GM21367 (cell line): ENCODE results near the gene JTB.
"Not testable (repeated sequence)": the region's sequence is repeated elsewhere in the genome, so short reads cannot be mapped to it uniquely, and the experiment has no call there.

Source experiments
- ATAC-seq: cut with Tn5 transposase; IDR thresholded peaks from one replicate; pipeline ENCODE4 v1.9.1; 2021; ENCODE audit not compliant: unreplicated experiment

Gene JTB

DNA sequence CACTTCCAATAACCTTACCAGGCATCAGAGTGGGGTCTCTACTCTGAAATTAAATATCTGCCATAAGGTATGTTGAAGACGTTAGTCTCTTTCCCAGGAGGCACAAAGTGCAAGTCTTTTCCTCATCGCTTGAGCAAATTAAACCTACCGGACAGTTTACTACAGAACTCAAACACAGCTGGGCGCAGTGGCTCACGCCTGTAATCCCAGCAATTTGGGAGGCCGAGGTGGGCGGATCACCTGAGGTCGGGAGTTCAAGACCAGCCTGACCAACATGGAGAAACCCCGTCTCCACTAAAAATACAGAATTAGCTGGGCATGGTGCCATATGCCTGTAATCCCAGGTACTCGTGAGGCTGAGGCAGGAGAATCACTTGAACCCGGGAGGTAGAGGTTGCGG, 1.6 kb upstream of the JTB start:
- not testable (repeated sequence) for ATAC-seq

DNA sequence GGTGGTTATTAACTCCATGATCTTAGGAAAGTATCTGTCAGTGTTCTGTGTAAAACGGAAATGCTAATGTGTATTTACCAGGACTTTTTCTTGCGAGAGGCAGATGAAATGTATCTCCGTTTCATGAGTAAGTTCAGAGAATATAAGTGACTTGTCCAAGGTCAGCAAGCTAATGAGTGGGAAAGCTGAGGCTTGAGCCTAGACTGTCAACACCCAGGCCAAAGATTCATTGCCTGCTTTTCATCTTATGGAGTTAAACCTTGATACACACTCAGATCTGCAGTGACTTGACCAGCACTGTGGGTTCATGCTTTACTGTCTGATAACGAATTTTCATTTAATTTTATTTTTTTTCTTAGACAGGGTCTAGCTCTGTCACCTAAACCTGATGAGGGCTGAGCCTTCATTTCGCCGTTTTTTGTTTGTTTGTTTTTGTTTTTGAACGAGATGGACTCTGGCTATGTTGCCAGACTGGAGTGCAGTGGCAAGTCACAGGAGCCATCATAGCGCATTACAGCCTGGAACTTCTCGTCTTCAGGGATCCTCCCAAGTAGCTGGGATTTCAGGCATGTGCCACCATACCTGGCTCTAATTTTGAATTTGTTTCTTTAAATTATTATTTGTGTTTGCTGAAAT, 918 bp upstream of the JTB start:
- no peak for ATAC-seq

DNA sequence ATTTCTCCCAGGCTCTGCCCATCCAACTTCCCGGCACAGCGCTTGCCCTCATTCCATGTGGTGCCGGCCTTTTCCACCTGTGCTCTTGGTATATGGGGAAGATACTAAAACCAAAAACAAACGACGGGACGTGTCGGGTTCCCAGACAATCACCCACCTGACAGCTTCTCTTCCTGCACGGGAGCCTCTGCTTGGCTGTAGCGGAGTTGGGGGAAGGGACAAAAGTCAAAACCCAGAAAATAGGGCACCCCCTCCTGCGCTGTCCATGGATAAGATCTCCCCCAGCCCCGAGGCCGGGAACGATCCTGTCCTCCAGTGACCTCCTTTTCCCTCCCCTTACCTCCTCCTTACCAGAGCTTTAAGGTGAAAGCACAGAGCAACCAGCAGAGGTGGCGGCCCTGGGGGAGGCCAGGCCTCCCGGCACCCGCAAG, 640 bp downstream of the JTB start:
- ATAC-seq: no peak

DNA sequence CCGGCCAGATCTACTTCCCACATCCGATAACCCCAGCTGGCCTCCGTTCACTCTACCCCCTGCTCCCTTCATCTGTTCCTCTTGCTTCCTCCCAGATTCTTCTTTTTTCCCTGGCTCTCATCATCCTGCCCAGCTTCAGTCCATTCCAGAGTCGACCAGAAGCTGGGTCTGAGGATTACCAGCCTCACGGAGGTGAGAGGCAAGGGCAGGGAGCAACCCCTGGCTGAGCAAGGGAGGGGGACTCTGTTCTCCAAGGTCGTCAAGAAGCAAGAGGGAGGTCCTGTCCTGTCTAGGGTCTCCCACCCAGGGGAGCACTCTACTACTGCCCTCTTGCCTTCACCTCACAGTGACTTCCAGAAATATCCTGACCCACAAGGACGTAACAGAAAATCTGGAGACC, 3.9 kb downstream of the JTB start:
- no peak for ATAC-seq

DNA sequence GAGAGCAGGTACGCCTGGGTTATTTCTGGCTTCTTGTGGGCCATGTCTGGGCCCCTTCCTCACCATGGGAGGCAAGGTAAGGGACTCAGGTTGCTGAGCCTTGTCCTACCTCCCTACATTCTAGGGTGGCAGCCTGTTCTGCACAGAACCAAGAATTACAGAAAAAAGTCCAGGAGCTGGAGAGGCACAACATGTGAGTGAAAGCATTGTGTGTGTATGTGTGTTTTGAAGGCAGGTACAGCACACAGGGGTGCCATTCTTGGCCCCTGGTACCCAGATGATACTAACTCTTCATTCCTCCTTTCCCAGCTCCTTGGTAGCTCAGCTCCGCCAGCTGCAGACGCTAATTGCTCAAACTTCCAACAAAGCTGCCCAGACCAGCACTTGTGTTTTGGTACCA, 4.4 kb downstream of the JTB start:
- ATAC-seq: no peak

DNA sequence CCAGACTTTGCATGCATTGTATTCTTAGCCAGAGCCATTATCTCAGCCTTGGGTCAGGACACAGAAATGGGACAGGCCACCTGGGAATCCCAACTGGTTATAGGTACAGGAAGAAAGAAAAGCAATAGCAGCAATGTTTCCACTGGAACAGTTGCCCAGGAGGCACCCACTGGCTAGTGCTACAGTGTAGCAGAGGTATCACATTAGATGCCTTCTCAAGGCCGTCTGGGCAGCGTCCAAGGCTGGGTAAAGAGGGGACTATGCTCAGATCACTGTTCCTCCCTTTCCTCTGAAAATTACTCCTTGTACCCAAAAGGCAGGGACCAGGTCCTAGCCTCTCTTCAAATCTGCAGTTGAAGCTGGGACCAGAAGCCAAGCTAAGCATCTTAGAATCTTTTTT, 7.1 kb downstream of the JTB start:
- no peak for ATAC-seq

DNA sequence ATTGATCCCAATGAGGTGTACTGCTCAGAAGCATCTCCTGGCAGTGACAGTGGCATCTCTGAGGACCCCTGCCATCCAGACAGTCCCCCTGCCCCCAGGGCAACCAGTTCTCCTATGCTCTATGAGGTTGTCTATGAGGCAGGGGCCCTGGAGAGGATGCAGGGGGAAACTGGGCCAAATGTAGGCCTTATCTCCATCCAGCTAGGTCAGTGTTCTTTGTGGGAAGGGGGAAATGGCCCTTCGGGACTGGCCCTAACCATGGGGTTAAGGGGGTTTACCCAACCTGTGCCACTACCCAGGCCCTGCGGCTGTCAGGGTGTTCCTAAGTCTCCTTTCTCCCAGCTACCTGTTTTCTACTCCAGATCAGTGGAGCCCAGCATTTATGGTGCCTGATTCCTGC, 8.5 kb downstream of the JTB start:
- no peak for ATAC-seq

DNA sequence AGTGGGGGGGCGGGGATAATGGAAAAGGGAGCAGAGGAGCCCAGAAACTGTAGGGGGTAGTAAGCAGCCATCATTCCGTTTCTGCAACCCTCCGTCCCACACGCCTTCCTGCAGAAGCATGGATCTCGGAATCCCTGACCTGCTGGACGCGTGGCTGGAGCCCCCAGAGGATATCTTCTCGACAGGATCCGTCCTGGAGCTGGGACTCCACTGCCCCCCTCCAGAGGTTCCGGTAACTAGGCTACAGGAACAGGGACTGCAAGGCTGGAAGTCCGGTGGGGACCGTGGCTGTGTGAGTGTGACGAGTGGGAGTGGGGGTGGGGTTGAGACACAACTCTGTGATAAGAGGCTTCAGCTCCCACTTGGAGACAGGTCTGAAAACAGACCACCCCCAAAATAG, 9.1 kb downstream of the JTB start:
- no peak for ATAC-seq

DNA sequence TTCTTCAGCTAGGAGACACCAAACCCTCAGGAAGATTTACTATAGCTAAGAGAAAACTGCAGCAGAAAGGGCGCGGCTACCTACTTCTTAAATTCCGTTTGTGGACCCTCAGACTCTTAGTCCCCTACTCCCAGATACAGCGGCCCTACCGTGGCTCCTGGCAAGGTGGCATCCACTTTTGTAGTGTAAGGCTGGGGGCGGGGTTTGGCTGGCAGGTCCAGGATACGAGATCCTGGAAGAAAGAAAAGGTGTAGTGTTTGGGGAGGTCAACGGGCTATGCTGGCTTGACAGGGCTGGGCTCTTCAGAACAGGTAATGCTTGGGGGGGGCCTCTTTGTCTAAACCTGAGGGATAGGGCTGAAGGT, 9.5 kb downstream of the JTB start:
- no peak for ATAC-seq

DNA sequence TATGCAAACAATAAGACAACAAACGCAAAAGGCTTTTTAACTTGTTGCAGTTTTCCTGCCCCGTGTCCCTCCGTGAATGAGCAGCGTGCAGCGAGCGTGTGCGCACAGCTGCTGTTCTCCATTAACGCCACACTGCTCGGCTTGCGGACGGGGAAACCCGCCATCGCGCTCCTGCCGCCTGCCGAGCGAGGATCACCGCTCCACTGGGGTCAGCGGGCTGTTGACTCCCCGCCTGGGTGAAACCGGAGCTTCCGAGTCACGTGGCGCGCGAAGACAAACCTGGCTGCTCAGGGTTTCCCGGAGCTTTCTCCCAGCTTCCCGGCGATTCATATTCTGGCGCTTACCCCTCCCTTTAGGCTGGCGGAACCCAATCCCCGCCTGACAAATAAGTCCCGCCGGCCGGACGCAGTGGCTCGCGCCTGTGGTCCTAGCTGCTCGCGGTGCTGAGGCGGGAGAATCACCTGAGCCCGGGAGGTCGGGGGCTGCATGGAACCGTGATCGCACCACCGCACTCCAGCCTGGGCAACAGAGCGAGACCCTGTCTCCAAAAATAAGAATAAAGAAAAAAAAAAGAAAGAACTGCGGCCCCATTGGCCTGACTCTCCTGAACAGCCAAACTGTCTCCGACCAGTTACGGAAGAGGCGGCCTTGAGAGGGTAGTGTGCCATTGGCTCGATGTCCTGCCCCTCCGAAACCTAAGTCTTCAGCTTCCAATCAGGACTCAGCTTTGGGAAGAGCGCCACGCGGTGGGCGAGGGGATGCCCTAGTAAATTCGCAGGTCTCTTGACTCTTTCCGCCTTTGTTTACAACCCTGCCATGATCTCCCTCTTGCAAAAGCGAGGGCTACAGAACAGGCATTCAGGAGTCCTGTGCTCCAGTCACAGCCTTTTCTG, 10.1 kb downstream of the JTB start, which contains the start of gene CREB3L4:
Gene CREB3L4 (plus strand): TSS at position 796 of the 893 bp plus-strand sequence. CDS start 624 bp downstream, outside the sequence.
- ATAC-seq: peak; percentile 45

DNA sequence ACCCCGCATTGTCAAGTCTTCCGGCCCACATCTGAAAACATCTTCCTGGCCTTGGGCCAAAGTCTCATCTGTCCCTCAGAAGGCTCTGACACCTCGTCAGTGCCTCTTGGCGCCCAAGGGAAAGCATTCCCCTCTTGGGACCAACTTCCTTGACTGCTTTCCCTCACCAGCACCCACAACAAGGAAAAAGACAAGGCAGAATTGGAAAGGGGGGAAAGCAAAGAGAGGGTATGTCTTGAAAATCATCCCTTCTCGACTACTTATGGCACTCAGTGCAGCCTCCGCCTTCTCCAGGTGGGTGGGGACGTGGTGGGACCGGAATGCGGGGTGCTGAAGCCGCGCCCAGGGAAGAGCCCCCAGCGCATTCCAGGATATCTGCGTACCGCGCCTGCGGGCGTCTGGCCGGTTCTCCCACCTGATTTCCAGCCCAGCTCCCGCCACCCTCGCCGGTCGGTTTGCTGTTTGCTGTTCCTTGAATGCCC, 13.6 kb downstream of the JTB start:
- ATAC-seq: no peak

DNA sequence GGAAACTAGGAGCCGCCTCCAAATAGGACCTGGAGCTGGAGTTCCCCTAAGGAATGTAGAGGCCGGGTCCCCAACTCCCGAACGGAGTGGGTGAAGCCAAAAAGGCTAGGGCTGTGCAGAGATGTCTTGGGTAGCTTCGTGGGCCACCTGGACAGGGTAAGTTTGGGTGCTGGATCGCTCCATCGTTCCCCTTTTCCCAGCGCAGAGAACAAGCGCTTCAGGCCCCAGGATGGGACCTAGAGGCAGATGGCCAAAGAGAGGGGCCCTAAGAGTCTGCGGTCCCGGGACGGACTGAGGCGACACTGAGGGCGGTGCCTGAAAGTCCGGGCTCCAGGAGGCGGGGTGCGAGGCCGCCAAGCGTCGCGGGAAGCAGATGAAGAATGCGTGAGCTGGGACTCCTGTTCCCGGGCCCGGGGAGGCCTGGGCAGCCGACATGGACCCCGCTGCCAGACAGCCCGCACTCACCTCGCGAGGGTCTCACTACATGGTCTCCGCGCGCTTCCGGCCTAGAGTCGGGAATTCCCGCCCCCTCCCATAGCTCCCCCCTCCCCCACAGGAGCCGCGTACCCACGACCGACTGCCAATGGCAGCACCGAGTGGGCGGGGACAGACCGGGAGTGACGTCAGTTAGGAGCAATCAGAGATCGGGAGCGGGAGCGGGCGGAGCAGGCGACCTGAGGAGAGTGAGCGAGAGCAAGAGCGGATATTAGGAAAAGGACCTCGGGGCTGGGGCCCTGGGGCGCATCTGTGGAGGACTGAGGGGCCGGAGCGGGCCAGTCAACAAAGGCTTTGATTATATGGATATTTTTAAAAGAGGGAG, 14.2 kb downstream of the JTB start, which contains the start of gene SLC39A1:
Gene SLC39A1 (minus strand): TSS at position 508 of the 820 bp plus-strand sequence. CDS start 822 bp downstream, outside the sequence.
- ATAC-seq: peak; percentile 30

DNA sequence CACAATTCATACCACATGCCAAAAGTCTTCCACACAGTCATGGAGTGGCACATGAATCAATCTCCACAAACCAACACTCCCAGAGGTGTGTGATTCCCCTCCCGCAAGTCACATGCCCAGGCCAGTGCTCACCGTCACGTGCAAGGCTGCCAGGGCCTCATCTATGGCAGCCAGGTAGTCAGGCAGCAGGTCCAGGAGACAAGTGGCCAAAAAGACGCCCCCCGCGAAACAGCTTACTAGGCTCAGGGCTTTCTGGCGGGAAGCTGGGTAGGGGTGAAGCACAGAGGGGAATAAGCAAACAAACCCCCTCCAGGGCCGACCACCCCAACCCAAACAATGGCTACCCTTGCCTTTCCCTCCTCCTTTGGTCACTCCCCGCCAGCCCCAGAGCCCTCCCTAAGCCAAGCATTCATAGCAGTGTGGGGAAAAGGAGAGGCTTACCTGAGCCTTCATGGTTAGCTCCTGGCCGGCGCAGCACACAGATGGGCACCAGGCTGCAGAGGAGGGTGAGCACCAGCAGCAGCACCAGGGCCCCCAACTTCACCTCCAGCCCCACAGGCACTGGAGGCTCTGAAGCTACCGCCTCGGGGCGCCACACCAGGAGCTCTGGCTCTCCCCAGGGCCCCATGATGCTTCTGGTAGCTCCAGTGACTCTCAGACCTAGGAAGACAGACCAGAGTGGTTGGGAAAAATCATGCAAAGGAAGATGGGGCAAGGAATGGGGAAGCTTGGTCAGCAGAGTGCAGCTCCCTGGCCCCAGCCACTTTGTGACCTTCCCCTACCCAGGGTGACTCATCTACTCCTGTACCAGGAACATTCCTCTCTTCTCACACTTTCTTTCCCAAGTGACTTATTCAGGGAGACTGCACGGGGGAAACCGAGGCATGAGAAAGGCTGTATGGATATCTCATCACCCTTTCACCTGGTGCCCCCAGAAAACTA, 15.1 kb downstream of the JTB start:
- no peak for ATAC-seq

DNA sequence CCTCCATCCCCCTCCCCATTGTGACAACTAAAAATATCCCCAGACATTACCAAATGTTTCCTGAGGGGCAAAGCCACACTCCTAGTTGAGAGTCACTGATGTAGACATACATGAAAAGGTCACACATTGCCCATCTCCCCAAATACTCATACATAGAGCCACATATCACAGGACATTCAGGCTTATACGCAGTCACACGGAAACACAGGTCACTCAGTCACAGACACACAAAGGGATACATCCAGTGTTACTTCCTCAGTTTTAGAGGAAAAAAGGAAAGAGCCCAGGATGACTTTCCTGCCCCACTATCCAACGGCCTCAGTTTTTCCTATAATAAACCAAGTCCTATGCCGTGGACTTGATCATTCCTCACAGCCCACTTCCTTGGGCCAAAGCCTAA, 16.1 kb downstream of the JTB start:
- no peak for ATAC-seq

DNA sequence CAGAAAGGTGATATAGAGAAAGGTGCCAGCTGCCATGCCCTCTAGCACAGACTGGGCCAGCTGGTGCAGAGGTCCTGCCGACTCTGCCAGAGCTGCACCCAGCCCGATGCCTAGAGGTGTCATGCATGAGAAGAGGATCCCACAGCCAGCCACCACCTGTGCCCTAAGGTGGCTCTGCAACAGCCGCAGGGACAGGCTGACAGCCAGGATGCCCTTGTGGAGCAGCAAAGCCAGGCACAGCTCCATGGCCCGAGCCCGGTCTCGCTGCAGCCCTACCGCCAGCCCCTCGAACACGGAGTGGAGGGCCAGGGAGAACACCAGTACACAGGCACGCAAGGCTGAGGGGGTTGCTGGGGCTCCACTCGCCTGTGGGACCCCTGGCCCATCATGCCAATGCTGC, 17.3 kb downstream of the JTB start:
- ATAC-seq: no peak

DNA sequence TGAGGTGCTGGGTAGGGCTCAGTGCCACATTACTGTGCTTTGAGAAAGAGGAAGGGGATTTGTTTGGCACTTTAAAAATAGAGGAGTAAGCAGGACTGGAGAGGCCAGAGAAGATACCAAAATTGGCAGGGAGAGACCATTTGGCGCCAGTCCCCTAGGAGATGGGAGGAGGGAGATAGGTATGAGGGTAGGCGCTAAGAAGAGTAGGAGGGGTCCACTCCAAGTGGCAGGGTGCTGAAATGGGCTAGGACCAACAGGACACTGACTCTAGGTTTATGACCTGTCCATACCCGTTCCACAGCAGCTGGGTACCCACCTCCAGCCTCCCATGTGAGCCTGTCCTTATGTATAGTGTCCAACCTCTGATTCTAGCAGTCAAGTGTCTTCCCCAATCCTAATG, 18.0 kb downstream of the JTB start:
- no peak for ATAC-seq

DNA sequence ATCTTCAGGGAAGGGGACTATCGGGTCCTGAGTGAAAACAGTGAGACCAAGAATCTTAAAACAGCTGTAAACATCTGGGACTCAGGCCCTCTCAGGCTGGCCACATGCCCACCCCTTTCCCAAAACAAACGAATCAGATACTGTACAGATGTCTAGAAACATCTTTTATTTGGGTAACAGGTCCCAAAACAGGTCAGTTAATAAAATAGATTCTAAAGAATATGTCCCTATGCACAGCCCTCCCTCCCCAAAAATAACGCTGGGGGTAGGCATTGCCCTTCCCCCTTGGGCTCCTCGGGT, 18.6 kb downstream of the JTB start:
- ATAC-seq: no peak

DNA sequence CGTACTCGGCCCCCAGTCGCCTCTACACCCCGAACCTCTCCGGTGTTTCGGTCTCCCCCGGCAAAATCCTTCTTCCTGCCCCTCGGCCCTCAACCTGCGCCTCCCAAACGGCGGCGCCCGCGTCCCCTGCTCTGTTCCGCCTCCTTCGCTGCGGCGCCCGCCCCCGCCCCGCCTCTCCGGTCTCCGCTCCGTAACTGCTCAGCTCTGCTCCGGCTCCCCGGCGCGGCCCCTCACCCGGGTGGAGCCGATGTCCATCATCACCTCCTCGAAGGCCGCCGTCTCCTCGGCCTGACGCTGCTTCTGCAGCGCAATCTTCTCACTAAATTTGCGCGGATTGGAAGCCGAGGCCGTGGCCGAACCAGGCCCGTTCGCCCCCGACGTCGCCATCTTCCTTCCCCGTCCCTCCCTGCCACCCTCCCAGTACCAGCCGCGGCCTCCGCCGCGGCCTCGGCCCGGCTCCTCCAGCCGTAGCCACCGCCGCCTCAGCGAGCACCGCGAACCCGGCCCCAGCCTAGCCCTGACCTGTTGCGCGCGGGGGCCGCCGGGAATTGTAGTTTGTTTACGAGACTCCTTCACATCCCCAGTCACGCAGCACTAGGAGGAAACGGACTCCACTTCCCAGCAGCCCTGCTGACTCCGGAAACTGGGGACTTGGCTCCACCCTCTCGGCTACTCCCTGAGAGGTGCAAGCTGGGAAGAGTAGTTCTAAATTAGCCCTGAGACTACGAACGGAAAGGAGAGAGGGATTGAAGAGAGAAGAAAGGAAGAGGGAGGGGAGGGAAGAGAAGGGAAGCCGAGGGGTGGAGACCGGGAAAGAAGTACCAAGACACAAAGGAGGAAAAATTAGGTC, 19.1 kb downstream of the JTB start, which contains the start of gene CRTC2:
Gene CRTC2 (minus strand): TSS at position 502 of the 850 bp plus-strand sequence. CDS start 115 bp downstream, at position 387.
- ATAC-seq: peak; percentile 64

DNA sequence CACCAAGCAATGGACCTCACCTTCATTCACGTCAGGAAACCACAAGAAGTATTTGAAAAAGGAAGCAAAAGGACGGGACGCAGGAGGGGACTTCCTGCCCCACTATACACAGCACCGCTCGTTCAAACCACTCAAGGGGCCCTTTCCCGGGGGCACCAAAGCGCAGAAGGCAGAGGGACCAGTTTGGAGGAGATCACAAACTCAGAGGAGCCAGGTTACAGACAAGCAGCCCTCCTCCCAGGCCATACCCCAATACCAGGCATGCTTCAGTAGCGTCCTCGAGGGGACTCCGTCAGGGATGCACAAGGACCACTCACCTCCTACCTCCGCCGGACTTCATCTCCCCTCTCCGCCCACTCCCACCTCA, 19.7 kb downstream of the JTB start:
- ATAC-seq: no peak
